OCI-LY1 (cell line): Measurements from ENCODE around the gene DLX5.

Experiments used
- EZH2 ChIP-seq: fragments of 200-600 bp; sonication (generic), shearing (Covaris generic); IDR thresholded peaks from 2 replicates; pipeline ENCODE4 v1.8.0; 2017; ENCODE audit warnings: borderline replicate concordance, mixed run types, mild to moderate bottlenecking, antibody characterized with exemption, low read length, moderate library complexity, mixed read lengths
- TF ChIP-seq, protein P1 (sequence below): fragments of 200-600 bp; sonication (generic), shearing (Covaris generic); IDR thresholded peaks from 2 replicates; pipeline ENCODE4 v1.5.1; 2017; ENCODE audit warnings: mild to moderate bottlenecking, antibody characterized with exemption, low read length, moderate library complexity, mixed read lengths

DNA sequence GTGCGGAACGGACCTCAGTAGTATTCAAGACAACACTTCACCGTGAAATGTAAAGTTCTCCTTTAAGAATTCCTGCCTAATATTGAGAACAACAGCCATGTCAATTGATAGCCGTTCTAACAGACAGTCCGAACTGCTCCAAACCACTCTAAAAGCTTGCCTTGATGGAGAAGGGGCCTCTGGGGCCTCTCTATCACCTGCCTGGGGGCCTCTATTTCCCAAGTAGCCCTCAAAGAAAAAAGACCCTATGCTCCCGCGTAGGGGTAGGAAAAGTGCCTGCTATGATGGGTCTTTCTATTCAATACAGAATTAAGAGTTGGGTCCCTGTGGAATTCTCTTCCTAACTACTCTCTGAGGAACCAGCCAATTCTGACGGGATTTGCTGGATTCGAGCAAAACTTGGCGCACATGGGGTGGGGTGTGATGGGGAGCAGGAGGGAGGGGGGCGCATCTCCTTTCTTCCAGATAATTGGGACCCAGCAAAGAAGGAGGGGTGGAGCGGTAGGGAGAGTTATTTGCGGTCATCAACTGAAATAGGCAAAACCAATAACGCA lies 27.6 kb downstream of the DLX5 start:
- TF ChIP-seq, protein P1, sequence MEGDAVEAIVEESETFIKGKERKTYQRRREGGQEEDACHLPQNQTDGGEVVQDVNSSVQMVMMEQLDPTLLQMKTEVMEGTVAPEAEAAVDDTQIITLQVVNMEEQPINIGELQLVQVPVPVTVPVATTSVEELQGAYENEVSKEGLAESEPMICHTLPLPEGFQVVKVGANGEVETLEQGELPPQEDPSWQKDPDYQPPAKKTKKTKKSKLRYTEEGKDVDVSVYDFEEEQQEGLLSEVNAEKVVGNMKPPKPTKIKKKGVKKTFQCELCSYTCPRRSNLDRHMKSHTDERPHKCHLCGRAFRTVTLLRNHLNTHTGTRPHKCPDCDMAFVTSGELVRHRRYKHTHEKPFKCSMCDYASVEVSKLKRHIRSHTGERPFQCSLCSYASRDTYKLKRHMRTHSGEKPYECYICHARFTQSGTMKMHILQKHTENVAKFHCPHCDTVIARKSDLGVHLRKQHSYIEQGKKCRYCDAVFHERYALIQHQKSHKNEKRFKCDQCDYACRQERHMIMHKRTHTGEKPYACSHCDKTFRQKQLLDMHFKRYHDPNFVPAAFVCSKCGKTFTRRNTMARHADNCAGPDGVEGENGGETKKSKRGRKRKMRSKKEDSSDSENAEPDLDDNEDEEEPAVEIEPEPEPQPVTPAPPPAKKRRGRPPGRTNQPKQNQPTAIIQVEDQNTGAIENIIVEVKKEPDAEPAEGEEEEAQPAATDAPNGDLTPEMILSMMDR, result no peak
- TF ChIP-seq EZH2, result no peak
